Activated CD4-positive, alpha-beta T cell treated with anti-CD3 and anti-CD28 coated beads for 4 hours (primary cell): ENCODE results near the gene PLRG1.

Source experiments
- DNase-seq, 2 donors: peaks; one replicate each; pipeline ENCODE4 v3.0.0-alpha.2; 2020

The PLRG1 gene

DNA sequence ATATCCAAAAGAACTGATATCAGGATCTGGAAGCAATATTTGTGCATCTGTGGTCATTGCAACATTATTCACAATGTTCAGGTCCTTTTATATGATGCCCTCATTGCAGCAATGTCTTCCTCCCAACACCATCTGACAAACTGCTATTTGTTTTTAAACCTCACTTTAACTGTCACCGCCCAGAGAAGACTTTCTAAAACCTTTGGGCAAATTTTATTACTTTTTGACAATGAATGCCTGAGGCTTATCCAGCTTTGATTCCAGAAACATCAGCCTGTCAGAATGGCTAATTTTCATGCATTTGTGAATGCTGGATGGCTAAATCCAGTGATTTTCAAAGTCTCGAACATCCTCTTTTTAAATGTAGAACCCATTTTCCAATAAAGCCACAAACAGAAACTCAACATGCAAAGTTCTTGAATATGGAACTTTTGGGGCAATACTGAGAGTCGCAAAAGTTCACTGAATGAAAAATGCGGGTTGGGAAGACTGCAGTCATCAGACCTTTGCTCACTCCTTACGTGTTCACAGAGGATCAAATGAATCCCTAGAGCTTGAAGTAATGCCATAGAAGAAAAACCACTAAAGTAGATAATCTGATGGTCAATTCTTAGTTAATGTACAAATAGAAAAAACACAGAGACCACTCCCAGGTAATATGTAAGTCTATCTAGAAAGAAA lies 23.1 kb upstream of the PLRG1 start:
- no peak for DNase-seq

DNA sequence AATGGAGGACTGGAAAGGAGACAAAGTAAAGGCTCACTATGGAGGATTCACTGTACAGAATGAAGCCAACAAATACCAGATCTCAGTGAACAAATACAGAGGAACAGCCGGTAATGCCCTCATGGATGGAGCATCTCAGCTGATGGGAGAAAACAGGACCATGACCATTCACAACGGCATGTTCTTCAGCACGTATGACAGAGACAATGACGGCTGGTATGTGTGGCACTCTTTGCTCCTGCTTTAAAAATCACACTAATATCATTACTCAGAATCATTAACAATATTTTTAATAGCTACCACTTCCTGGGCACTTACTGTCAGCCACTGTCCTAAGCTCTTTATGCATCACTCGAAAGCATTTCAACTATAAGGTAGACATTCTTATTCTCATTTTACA lies 19.4 kb upstream of the PLRG1 start:
- DNase-seq = no peak

DNA sequence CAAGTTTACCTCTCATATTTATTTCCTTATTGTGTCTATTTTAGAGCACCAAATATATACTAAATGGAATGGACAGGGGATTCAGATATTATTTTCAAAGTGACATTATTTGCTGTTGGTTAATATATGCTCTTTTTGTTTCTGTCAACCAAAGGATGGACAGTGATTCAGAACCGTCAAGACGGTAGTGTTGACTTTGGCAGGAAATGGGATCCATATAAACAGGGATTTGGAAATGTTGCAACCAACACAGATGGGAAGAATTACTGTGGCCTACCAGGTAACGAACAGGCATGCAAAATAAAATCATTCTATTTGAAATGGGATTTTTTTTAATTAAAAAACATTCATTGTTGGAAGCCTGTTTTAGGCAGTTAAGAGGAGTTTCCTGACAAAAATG lies 18.8 kb upstream of the PLRG1 start:
- no peak for DNase-seq

DNA sequence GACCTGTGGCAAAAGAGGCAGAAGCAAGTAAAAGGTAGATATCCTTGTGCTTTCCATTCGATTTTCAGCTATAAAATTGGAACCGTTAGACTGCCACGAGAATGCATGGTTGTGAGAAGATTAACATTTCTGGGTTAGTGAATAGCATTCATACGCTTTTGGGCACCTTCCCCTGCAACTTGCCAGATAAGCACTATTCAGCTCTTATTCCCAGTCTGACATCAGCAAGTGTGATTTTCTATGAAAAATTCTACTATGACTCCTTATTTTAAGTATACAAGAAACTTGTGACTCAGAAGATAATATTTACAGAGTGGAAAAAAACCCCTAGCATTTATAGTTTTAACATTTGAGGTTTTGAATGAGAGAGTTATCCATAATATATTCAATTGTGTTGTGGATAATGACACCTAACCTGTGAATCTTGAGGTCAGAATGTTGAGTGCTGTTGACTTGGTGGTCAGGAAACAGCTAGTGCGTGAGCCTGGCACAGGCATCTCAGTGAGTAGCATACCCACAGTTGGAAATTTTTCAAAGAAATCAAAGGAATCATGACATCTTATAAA lies 16.5 kb upstream of the PLRG1 start:
- DNase-seq = no peak

DNA sequence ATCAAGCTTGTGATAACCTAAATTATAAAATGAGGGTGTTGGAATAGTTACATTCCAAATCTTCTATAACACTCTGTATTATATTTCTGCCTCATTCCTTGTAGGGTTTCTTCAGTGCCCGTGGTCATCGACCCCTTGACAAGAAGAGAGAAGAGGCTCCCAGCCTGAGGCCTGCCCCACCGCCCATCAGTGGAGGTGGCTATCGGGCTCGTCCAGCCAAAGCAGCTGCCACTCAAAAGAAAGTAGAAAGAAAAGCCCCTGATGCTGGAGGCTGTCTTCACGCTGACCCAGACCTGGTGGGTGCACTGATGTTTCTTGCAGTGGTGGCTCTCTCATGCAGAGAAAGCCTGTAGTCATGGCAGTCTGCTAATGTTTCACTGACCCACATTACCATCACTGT lies 15.5 kb upstream of the PLRG1 start:
- no peak for DNase-seq

DNA sequence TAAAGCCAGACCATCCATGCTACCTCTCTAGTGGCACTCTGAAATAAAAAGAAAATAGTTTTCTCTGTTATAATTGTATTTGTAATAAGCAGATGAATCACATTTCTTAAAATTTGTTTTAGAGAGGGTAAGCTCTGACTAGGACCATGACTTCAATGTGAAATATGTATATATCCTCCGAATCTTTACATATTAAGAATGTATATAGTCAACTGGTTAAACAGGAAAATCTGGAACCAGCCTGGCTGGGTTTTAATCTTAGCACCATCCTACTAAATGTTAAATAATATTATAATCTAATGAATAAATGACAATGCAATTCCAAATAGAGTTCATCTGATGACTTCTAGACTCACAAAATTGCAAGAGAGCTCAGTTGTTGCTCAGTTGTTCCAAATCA lies 14.1 kb upstream of the PLRG1 start:
- no peak for DNase-seq

DNA sequence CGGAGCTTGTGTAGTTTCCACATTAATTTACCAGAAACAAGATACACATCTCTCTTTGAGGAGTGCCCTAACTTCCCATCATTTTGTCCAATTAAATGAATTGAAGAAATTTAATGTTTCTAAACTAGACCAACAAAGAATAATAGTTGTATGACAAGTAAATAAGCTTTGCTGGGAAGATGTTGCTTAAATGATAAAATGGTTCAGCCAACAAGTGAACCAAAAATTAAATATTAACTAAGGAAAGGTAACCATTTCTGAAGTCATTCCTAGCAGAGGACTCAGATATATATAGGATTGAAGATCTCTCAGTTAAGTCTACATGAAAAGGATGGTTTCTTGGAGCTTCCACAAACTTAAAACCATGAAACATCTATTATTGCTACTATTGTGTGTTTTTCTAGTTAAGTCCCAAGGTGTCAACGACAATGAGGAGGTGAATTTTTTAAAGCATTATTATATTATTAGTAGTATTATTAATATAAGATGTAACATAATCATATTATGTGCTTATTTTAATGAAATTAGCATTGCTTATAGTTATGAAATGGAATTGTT lies 12.6 kb upstream of the PLRG1 start, which contains the start of gene FGB:
FGB (plus strand) TSS at position 315 of the 558 bp plus-strand sequence; CDS start at position 323, 8 bp downstream.
- DNase-seq = no peak

DNA sequence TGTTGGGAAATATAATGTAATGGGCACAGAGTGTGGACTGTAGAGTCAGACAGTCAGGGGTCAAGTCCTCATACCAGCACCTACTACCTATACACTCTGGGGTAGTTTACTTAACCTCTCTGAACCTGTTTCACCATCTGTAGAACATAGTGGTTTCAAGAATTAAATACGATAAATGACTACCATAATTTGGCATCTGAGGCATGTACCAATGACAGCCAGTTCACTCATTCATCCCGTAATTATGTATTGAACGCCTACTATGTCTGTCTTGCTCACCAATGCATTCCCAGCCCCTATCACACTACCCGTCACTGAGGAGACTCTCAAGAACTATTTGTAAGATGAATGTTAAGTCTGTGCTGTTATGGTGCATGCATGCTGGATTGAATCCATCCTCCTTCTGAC lies 10.6 kb upstream of the PLRG1 start:
- no peak for DNase-seq

DNA sequence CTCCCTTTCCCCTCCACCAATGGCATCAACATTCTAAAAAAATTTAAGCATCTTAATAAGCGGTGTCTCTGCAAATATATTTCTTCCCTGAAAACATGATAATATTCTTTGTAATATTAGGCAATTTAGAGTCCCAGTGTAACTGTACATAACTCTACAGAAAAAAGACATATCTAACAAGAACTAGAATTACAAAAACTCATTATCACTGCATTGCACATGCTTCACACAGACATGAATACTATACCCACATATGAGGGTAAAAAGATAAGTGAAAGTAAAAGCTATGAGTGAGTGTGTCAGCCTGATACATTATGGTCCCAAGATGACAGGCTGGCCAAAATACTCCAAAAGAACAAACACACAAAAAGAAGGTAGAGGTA lies 10.2 kb upstream of the PLRG1 start:
- DNase-seq = no peak

DNA sequence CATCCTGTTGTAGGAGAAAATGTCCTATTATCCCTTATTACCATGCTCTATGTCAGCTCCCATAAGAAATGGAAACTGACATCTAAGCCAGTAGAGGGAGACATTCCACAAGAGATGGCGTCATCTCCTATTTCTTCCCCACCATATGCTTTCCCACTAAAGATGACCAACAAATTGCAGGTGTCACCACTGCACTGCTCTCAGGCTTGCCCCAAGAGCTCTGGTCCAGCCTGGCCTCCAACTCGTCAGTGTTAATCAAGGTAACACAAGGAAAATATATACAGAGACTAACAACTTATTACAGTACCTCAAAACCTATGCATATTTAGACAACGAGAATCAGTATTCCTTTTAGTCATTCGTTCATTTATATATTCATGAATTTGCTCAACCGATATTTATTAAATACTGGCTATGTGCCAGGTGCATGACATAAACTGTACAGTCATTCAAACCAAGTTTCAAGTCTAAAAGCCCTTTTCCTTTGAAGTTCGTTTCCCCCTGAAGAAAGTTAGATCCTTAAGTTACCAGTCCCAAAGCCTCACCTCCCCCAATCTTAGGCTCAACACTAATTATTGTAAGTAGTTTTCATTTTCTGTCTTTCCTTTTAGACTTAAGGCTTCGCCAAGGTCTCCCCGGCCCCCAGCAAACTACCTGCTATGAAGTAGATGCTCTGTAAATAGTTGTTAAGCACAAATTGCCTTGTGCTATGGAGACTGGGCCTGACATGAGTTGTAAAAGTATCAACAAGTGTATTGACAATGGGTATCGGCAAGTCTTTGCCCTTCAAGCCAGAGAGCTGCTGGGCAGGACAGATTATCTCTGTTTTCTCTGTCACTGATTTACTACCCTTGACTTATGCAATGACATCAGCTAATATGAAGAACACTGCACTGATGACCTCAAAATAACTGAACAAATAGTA lies 9.6 kb upstream of the PLRG1 start:
- DNase-seq = no peak

DNA sequence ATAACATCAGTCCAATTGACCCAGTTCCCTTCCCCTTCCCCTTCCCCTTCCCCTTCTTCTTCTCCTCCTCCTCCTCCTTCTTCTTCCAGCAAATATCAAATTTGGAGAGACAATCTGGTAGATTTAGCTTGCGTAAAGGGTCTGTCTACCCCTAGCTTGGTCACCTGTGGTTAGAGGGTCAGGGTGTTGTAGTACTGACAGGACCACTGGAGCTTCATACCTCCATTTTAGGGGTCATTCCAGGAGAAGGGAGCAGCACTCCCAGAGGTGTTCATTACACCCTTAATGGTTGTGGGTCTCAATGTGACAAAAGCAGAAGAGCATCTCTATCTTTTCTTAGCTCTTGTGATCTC lies 8.9 kb upstream of the PLRG1 start:
- no peak for DNase-seq

DNA sequence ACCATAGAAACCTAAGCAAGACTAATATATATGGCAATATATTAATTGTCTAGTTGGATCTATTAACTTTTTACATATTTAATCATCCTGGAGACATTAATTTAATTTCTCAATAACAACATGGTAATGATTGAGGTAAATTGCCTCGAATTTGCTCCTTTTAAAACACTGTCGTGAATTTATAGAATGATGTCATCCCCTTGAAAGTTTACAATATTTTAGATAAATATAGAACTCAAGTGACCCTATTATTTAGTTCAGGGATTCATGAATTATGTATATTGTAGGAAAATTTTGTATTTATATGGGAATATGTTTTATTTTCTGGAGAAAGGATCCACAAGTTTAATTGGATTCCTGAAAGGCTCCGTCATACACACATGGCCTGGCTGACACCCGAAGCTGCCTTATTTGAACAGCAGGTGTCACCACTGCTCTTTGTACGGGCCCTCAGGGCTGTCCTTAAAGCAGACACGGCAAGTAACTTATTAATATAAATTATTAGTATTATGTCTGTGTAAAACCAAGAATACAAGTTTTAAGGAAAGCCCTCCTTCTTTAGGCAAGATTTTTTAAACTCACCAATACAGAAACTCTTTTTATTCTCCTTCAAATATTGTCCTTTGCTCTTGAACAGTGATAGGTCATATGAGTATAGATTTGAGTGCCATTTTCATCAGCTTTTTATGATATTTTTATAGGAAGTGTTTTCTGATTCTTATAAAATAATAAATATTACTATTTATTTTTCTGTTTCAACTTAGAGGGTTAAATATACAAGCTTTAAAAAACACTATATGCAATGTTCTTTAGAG lies 1.9 kb upstream of the PLRG1 start:
- peak; percentile 62 to 78 for DNase-seq

DNA sequence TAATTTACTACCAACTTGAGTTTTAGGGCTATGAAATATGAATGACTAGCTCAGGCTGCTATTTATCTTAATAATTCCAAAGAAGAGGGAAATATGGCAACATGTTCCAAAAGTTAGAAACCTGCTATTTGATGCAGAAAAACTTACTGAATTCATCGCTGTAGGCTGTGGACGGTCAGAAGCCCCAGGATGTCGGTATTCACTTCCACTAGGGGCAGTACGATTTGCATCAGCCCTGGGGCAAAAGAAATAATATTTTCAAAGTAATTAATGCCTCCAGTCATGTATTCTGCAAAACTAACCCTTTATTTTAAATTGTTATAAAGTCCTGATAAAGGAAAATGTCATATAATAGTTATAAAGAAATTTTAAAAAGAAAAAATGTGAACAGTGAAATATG lies 4.5 kb downstream of the PLRG1 start:
- DNase-seq = no peak

DNA sequence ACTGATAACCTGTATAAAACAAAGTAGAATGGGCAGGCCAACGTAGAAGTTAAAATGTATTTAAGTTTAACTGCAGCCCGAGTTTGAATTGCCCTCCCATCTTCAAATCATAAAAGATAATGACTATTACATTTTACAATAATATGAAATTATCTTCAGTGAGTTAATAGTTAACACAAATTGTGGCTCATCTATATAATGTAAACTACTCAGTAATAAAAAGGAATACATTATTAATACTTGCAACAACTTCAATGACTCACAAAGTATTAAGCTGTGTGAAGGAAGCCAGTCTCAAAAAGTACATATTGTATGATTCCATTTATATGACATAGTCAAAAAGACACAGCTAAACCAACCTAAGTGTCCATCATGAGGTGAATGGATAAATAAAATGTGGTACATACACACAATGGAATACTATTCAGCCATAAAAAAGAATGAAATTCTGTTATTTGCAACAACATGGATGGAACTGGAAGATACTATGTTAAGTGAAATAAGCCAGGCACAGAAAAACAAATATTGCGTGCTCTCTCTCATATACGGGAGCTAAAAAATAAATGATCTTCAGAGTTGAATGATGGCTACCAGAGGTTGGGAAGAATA lies 7.8 kb downstream of the PLRG1 start:
- no peak for DNase-seq

DNA sequence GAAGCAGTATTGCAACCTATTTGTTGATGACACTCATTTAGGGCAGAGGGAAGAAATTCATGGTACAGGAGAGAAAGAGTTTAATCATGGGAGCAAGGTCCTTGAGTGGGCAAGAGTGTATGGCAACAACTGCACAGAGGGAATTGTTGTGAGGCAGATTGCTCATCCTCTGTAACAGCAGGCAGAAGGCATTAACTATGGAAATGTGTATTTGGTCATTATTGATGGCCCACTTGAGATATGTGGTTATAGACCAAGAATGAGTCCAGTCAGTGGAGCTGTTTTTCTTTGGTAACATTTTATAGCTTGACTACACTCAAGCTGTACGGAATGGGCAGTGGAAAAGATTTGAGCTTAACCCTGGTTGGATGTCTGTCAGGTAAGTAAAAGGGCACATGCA lies 15.9 kb downstream of the PLRG1 start:
- DNase-seq = no peak

DNA sequence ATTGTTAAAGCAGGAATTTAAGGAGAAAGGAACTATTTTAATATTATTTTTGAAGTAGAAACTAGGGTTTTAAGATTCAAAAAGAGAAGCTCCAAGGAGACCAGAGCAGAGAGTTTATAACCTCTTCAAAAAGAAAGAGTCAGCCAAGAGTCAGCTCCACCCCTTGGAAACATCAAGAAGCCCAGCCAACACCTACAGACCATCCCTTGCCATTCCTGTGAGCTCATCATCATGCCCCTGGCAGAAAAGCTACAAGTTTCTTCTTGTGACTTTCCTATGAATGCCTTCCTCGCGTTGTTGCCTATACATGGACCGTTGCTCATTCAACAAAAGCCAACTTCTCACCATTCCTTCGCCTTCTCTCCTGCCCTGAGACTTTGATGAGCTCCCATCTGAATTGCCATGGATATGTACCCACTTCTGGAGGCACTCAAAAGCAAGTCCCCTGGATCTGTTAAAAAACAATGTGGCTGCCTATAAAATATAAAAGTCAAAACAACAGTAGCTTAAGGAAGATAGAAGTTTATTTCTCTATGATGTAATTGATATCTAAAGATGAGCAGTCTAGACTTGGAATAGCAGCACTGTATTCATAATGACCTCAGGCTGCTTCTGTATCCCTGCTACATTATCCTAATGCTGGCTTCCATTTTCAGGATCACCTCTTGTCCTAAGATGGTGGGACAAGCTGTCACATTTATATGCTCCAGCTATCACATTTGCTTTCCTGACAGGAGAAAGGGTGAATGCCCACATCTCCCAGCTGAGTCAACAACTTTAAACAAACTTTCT lies 20.3 kb downstream of the PLRG1 start:
- DNase-seq = no peak

DNA sequence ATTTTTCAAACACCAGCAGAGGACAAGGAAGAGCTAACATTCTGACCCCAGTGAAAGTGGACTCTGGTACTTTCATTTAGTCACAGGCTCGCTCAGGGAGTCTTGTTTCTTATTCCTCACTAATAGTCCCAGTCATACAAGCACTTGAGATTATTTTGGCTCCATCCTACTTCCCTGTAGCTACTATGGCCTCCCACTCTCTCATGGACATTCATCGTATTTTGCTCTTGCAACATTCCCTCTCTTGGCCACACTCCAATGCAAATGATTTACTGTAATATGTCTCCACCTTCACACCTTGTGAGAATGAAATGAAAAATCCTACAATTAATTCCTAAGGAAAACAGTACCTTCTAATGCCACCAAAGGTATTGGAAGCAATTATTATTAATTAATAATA lies 21.3 kb downstream of the PLRG1 start:
- no peak for DNase-seq

DNA sequence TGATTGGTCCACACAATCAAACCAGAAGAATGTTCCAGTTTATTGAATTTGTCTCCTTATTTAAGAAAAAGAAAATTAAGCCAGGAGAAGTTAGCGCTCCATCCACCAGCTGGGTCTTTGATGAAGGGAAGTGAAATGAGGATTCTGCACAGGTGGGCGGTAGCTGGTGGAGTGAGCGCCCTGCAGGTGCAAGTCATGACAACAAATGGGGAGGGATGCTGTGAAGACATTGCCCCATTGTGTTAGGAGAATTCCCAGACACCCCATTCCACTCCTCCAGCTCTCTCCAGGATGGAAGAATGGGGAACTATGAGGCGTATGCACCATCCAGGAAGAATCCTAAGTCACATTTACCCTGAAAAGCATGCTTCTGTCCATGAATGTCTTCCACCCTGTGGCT lies 22.9 kb downstream of the PLRG1 start:
- DNase-seq = no peak

DNA sequence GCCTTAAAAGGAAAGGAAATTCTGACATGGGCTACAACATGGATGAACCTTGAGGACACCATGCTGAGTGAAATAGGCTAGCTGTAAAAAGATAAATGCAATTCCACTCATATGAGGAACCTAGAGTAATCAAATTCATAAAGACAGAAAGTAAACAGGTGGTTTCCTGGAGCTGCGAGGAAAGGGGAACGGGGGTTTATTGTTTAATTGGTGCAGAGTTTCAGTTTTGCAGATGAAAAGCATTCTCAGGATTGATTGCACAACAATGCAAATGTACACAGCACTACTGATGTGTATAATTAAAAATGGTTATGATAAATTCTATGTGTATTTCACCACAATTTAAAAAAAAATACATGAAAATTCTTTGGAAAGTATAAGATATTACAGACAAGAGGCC lies 24.0 kb downstream of the PLRG1 start:
- DNase-seq = no peak

DNA sequence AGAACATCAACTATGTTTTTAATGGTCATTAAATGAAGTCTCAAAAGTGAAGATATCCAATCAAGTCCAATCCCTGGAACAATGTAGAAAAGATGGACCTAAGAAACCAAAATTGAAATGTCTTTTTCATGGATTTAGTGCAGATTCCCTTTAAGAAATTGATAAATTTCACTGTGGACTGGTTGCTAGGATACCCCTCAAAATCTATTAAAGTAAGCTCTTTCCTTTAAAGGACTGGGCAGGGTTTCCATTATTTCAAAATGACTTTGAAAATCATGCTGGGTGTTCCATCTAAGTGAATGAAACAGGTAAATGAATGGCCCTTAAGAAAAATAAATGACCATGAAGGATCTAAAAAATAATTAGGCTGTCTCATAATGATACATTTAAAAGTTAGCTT lies 28.6 kb downstream of the PLRG1 start:
- DNase-seq = no peak

DNA sequence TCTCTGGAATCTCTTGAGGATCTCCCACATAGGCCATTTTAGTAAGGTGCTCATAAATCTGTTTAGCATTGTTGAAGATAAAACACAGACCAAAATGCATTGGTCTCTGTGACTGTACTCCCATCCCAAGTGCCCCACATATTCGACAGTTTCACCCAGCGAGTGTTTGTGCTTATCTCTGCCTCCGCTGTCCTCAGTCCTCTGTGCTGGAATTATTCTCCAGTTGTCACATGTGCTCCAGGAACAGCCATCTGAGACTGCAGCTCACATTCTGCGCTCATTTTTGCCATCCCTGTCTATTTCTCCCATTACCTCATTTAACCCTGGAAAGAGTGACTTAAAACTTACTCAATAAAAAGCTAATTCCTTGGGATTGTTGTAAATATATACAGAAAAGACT lies 31.0 kb downstream of the PLRG1 start:
- DNase-seq = no peak

DNA sequence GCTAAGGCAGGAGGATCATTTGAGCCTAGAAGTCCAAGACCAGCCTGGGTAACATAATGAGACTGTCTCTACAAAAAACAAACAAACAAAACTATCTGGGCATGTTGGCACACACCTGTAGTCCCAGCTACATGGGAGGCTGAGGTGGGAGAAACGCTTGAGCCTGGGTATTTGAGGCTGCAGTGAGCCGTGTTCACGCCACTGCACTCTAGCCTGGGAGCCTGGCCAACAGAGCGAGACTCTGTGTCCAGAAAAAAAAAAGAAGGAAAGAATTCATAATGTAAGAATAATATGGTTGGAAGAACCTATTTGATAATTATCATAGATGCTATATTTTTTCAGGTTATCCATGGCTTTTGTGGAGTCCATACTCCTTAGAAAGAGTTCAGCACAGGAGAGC lies 32.6 kb downstream of the PLRG1 start:
- no peak for DNase-seq
